Activated CD4-positive, CD25-positive, alpha-beta regulatory T cell (primary cell): ENCODE data around the gene ADO.

Experiments used
- DNase-seq, 4 experiments: peaks; one replicate each; lab custom pipeline; 2025; lab: John Stamatoyannopoulos, UW

The ADO gene

GRCh38 chr10:62817766-62818425 lies 13.4 kb downstream of the ADO start:
- DNase-seq = peak; percentile 34 to 51 (median 48)

DNA sequence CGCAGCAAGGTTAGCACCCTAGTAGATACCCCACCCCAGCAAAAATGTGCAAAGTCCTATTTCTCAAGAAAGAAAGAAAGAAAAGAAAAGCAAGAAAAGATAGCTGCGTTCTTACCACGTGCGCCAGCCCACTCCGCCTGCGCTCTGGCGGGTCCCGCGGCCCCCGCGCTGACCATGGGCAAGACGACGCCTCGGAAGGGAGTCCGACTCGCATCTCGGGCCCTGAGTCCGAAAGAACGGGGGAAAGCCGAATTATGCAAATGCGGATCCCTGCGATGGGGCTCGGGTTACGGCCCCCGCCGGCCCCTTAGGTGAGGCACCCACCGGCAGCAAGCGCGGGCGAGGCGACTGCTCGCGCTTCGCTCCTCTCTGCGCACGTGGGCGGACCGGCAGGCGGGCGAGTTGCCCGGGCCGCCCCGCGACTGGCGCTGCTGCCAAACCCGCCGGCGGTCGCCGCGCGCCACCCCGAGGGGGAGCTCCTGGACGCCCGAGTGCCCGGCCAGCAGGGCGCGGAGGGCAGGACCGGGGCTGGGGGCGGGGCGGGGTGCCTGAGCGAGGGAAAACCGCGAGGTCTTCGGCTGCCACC lies 14.0 kb downstream of the ADO start:
- DNase-seq = peak in 2 of 4 experiments; percentile 17 to 32

DNA sequence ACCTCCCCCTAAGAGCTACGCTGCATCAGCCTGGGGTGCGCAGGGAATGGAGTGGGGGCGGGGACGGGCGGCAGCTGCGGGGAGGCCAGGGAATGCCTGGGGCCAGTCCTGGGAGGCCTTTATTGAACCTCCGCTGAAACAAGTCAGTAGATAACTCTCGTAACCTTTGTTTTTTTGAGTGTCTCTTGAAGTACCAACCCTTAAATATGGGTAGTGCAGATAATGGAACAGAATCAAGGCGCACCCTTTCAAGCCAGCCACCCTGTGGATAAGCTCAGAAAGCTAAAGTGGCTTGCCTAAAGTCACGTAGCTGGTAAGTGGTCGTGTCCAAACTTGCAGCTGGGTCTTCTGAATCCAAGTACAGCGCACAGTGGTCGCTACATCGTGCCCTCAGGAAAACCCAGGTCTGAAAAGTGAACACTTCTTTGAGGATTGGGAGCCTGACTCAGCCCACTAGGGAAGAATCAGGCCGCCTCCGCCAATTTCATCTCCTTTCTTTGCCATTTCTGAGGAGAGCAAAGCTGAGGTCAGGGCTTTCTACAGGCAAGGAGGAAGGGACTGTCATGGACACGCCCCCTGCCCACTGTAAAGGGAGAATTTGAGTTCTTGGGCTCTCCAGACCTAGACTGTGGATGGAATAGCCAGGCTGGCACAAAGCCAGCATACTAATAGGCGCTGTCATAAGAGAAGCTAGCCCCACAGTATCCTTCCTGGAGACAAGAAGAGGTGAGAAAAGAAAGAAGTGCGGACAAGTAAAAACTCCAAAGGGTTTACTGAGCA lies 14.8 kb downstream of the ADO start:
- DNase-seq = no peak

- DNase-seq = no peak
Measured at GRCh38 chr10:62820586-62820985, 16.1 kb downstream of the ADO start.

- no peak for DNase-seq
Measured at GRCh38 chr10:62826273-62826672, 21.8 kb downstream of the ADO start.

DNA sequence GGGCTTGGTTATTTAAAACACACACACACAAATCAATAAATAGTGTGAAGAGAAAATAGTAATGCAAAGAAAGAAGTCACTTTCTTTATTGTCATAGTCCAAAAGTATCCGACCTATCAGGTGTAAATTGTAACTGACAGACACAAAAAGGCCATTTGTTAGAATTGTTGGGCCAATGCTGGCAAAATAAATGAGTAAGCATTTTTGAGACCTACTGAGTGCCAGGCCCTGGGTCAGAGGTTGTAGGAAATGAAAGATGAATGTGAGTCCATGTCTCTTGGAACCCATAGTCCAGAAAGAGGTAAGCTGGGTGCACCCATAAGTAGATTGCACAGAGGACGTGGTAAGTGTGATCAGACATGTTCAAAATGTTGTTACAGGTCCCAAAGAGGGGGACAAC lies 25.1 kb downstream of the ADO start:
- no peak for DNase-seq

DNA sequence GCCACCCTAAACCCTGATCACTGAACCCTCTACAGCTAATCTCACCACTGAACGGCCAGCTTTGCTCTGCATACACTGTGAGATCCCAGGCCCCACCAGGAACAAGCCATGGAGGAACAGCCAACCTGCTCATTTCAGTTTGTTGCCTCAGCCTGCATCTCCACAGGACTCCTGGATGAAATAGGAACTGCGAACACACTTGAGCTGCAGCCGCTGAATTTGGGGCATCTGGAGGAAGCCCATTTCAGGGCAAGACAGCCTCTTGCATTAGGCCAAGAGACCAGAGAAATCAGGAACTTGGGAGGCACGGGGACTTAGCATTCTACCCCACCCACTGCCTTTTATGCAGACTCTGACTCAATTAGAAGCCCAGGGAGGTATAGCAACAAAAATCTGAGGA lies 26.2 kb downstream of the ADO start:
- DNase-seq = no peak

DNA sequence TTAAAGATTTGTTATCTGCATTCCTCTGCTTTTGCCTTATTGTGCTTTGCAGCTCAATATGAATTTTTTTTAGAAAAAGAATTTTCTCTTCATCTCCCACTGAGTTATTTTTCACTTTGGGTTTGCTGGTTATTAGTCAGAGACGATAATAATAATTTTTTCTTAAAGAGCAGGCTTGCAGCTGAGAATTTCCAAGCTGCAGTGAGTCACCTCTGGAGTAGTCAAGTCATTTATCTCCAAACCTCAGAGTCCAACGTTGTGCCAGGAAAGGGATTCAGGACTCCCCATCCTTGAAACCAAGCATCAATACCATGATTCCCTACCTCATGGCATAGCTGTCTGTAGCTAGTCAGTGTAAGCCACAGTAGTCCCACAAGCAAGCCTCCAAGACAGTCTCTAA lies 26.8 kb downstream of the ADO start:
- DNase-seq = no peak

DNA sequence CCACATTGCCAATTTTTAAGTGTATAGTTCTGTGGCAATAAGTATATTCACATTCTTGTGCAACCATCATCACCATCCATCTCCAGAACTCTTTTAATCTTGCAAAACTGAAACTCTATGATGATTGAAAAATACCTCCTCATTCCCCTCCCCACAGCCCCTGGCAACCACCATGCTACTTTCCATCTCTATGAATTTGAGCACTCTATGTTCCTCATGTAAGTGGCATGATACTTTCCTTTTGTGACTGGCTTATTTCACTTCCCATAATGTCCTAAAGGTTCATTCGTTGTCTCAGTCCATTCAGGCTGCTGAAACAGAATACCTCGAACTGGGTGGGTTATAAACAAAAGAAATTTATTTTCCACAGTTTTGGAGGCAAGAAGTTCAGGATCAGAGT lies 35.1 kb downstream of the ADO start:
- DNase-seq = no peak

GRCh38 chr10:62842983-62843382 lies 38.5 kb downstream of the ADO start:
- no peak for DNase-seq

DNA sequence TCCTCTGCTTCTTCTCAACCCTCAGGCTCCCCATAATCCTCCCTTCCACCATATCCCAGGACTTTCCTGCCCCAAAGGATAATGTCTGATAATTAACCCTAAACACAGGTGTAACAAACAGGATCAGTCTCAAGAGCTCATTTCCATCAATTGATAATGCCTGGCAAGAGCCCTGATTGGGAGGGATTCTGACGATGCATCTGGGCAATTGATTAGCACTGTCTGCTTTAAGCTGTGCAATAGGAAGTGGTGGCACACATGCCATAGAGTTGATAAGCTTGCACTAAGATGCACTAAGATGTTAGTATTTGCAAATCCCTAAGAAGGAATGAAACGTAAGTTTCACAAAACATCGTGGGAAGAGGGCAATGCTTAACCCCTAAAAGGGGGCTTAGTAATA lies 39.1 kb downstream of the ADO start:
- DNase-seq = no peak

- DNase-seq = no peak
Measured at GRCh38 chr10:62844280-62845011, 39.9 kb downstream of the ADO start.

GRCh38 chr10:62847433-62847832 lies 42.9 kb downstream of the ADO start:
- DNase-seq = no peak

- DNase-seq = no peak
Measured at GRCh38 chr10:62850646-62851045, 46.1 kb downstream of the ADO start.

GRCh38 chr10:62851442-62851841 lies 46.9 kb downstream of the ADO start:
- no peak for DNase-seq

- DNase-seq = no peak
Measured at GRCh38 chr10:62852961-62853702, 48.6 kb downstream of the ADO start.

DNA sequence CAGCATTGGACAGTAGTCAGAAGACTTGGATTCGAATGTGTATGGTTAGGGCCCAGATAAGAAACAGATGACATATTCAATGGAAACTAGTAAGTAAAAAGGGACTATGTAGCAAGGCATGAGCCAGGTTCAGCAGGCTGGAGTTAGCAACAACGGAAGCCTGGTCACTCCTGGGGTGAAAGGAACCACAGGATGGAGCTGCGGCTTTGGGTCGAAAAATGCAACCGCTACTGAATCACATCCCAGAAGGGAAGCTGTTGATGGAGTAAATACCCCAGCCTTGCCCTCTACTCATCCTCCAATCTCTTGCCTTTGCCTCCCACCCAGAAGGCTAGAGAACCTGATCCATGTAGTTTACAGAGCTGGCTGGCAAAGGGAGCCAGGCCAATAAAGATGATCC lies 49.2 kb downstream of the ADO start:
- no peak for DNase-seq

DNA sequence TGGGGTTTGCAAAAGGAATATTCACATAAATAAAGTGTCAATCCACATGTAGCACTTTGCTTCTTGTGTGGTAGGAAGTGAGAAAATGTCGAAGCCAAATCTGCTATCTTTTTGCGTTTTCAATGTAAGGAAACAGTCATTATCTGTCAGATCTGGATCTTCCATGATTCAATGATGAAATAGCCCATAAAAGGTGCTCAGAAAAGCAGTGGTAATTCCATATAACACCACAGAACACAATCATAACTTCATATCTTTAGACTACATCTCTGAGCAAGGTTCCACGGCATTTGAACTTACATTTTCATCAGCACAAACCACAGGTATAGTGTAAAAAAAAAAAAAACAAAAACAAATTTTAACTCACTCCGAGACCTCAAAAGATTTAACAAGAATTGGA lies 51.5 kb downstream of the ADO start:
- no peak for DNase-seq
